GM10266 (cell line): ENCODE results near the gene GPR146.
"Not testable (repeated sequence)": the region's sequence is repeated elsewhere in the genome, so short reads cannot be mapped to it uniquely, and the experiment has no call there.

ENCODE experiments used
- DNase-seq: peaks from one replicate; pipeline ENCODE4 v3.0.0; 2012; ENCODE audit errors: extremely low spot score
- TF ChIP-seq, protein P1 (sequence below): IDR thresholded peaks from 2 replicates; pipeline ENCODE4 v1.5.1; 2012; ENCODE audit warnings: mild to moderate bottlenecking, low read depth; ENCODE audit not compliant: control insufficient read depth, insufficient read depth; ENCODE audit errors: missing control alignments

GPR146 gene

DNA sequence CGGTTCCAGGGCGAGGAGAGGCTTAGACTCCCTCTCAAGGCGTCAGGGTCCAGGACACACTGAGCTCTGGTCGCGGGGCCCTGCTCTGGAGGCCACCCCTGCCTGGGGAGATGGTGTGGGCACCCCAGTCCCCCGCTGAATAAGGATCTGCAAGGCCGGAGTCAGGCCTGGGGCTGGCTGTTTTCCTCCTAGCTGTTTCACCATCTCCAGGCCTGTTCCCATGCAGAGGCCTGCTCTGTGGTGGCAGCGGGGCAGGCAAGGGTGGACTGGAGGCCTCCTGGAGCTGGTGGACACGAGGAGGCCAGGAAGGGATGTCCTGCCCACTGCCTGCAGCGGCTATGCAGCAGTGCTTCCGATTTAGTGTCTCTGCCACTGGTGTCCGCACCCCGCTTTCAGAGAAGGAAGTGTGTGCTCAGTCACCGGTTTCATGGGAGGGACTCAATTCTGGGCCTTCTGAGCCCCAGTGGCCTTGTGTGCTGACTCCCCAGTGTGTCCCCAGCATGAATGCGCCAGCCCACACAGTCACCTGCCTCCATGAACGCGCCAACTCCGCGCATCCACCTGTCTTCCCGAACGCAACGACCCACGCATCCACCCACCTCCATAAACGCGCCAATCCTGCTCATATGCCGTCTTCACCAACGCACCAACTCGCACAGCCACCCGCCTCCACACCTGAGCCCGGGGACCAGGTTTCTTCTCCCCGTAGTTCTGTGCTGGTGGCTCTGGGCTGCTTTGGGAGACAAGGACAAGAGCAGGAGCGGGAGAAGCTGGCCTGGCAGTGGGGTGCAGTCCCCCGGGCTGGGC is 14.5 kb upstream of the GPR146 start:
- TF ChIP-seq, protein P1, sequence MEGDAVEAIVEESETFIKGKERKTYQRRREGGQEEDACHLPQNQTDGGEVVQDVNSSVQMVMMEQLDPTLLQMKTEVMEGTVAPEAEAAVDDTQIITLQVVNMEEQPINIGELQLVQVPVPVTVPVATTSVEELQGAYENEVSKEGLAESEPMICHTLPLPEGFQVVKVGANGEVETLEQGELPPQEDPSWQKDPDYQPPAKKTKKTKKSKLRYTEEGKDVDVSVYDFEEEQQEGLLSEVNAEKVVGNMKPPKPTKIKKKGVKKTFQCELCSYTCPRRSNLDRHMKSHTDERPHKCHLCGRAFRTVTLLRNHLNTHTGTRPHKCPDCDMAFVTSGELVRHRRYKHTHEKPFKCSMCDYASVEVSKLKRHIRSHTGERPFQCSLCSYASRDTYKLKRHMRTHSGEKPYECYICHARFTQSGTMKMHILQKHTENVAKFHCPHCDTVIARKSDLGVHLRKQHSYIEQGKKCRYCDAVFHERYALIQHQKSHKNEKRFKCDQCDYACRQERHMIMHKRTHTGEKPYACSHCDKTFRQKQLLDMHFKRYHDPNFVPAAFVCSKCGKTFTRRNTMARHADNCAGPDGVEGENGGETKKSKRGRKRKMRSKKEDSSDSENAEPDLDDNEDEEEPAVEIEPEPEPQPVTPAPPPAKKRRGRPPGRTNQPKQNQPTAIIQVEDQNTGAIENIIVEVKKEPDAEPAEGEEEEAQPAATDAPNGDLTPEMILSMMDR: no peak
- DNase-seq: no peak

DNA sequence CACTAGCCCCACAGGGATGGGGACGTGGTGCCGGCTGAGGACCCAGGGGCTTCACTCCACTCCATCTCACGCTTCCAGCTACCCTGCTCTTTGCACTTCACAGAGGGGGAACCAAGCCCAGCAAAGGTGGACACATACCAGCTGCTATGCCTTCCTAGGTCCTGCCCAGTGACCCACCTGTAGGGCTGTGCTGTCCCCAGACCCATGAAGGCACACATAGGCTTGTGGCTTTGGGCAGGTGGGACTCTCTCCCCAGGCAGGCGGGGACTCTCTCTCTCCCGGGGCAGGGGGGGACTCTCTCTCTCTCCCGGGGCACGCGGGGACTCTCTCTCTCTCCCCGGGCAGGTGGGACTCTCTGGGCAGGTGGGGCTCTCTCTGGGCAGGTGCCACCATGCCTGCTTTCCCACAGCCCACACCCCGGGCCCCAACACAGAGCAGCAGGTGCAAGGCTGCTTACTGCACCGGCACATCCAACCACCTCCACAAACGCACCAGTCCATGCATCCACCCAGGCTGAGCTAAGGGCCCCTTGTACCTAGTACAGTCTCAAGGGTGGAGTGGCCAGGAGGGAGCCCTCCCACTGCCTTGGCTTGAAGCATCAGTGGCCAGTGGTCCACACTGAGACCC is 13.8 kb upstream of the GPR146 start:
- no peak for DNase-seq
- TF ChIP-seq, protein P1: no peak

DNA sequence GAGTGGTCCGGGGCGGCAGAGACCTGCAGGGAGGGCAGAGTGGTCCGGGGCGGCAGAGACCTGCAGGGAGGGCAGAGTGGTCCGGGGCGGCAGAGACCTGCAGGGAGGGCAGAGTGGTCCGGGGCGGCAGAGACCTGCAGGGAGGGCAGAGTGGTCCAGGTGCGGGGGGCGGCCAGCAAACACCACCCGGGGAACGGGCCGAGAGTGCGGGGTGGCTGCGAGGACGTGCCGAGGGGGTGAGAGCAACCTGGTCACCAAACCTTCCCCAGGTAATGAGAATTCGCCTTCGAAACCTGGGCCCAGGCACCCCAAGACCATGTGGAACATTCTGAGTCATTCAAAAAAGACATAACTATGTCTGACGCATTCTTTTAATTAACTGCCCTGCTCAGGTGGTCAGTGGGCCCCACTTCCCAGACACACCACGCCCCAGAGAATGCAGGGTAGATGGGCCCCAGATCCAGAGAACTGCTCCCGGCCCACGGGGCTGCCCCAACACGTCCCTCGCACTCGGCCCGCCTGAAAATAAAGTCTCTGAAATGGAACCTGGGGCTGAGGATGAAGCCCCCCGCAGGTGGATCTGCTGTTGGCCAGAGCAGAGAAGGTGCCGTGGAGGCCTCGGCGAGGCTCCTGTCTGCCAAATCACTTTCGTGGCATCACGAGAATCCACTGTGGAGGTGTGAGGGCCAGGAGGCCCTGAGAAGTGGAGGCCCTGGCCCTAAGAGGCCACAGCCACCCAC is 12.5 kb upstream of the GPR146 start:
- DNase-seq: no peak
- TF ChIP-seq, protein P1: no peak

DNA sequence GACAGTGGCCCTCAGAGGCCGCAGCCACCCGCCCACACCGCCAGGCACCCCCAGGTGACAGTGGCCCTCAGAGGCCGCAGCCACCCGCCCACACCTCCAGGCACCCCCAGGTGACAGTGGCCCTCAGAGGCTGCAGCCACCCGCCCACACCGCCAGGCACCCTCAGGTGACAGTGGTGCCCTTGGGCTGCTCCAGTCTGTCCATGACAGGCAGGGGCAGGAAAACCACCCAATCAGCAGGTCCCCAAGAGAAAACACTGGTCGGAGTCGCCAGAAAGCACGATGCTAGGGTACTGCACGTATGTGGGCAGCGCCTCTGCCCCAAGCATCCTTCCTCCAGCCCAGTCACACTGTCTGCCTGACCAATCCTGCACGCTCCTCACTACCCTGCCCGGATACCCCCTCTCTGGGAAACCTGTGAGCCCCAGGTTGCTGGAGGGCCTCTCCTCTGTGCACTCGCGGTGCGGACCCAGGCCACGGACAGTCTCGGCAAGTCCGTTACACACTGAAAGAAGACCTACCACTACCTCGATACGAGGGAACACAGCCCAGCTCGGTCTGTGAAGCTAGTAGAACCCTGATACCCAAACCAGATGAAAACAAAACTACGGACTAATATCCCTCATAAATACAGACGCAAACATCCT is 11.7 kb upstream of the GPR146 start:
- DNase-seq: no peak
- TF ChIP-seq, protein P1: no peak

DNA sequence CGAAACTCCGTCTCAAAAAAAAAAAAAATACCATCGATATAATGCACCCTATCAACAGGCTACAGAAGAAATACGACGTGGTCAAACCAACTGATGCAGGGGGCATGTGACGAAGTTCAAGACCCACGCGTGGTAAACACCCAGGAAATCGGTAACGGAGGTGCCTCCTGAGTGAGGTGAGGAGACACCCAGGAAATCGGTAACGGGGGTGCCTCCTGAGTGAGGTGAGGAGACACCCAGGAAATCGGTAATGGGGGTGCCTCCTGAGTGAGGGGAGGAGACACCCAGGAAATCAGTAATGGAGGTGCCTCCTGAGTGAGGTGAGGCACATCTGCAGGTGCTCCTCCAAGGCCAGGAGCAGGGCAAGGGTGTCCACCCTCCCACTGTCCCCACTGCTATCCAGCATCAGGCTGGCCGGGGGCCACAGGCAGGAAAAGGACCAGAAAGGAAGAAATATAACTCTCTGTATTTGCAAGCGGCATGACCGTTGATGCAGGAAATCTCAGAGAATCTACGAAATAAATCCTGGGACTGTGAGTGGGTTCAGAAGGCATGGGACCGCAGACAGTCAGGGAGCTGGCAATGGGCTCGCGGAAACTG is 10.7 kb upstream of the GPR146 start:
- no peak for DNase-seq
- TF ChIP-seq, protein P1: no peak

DNA sequence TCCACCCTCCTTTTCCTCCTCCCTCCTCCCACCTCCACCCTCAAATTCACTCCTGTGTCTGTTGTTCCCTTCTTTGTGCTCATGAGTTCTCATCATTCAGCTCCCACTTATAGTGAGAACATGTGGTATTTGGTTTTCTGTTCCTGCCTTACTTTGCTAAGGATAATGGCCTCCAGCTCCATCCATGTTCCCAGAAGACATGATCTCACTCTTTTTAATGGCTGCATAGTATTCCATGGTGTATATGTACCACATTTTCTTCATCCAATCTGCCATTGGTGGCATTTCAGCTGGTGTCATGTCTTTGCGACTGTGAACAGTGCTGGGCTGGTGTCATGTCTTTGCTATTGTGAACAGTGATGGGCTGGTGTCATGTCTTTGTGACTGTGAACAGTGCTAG is 9.6 kb upstream of the GPR146 start:
- DNase-seq: not testable (repeated sequence)

DNA sequence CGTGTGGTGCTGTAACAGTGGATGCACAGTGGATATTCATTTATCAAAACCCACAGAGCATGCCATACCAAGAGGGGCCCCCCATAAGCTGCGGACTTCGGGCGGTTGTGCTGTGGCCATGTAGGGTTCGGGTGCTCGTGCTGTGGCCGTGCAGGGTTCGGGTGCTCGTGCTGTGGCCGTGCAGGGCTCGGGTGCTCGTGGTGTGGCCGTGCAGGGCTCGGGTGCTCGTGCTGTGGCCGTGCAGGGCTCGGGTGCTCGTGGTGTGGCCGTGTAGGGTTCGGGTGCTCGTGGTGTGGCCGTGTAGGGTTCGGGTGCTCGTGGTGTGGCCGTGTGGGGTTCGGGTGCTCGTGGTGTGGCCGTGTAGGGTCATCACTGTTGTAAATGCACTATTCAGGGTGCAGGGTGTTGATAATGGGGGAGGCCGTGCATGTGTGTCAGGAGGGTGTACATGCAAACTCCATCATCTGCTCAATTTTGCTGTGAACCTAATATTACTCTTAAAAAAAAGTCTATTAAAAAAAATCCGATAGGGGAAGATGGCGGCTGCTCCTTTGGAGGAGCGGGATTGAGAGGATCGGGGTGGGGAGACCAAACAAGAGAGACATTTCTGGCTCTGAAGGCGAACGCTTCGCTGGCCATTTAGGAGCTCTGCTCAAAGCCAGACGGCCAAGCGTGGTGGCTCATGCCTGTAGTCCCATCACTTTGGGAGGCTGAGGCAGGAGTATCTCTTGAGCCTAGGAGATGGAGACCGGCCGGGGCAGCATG is 8.0 kb upstream of the GPR146 start:
- DNase-seq: not testable (repeated sequence)

DNA sequence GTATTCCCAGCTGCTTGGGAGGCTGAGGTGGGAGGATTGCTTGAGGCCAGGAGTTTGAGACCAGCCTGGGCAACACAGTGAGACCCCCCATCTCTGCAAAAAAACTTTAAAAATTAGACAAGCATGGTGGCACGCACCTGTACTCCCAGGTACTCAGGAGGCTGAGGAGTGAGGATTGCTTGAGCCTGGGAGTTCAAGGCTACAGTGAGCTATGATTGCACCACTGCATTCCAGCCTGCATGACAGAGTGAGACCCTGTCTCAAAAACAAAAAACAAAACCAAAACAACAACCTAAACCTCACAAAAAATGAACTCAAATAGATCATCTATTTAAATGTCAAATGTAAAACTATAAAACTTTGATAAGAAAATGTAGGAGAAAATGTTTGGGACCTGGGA is 4.1 kb upstream of the GPR146 start:
- DNase-seq: not testable (repeated sequence)
